Esophagus muscularis mucosa (tissue), 4 donors: ENCODE measurements around the gene INCA1. TPM values are rescaled to one million over a fixed set of nuclear protein-coding genes. Genes with fewer than 3 reads are reported as not detected.

Experiments
- DNase-seq: peaks from one replicate; pipeline ENCODE4 v3.0.0-alpha.2; 2017; ENCODE audit errors: extremely low spot score
- H3K27ac ChIP-seq, 4 donors: fragments of 200-600 bp; sonication (generic); replicated peaks in 1 of 4; 1 replicate in 3 of 4; 2 replicates in 1 of 4; pipeline ENCODE4 v1.5.1; 2016 to 2019; ENCODE audit warnings: mild to moderate bottlenecking in 1 of 4
- H3K27me3 ChIP-seq, 4 donors: fragments of 200-600 bp; sonication (generic); one replicate each; pipeline versions ENCODE4 v1.5.1 to v1.6.0; 2016 to 2019
- H3K36me3 ChIP-seq, 4 donors: fragments of 200-600 bp; sonication (generic); one replicate each; pipeline ENCODE4 v1.5.1; 2016 to 2019
- H3K4me1 ChIP-seq, 4 donors: fragments of 200-600 bp; sonication (generic); one replicate each; pipeline ENCODE4 v1.5.1; 2016 to 2019
- H3K4me3 ChIP-seq, 4 donors: fragments of 200-600 bp; sonication (generic); 1 replicate in 2 of 4; 2 replicates in 2 of 4; pipeline ENCODE4 v1.5.1; 2016 to 2019; ENCODE audit warnings: mild to moderate bottlenecking in 4 of 4, moderate library complexity in 1 of 4
- H3K9me3 ChIP-seq, 4 donors: fragments of 200-600 bp; sonication (generic); 1 replicate in 3 of 4; 2 replicates in 1 of 4; pipeline ENCODE4 v1.5.1; 2016 to 2019
- CTCF ChIP-seq, 3 experiments: fragments of 200-600 bp in 2 of 3; fragments of 450-650 bp in 1 of 3; sonication (generic) in 2 of 3; IDR thresholded peaks; one replicate each; pipeline ENCODE4 v1.5.1; 2017 to 2019; ENCODE audit warnings: antibody characterized with exemption in 3 of 3, mild to moderate bottlenecking in 2 of 3, moderate library complexity in 1 of 3
- EP300 ChIP-seq: sonication (generic); formaldehyde crosslinking; IDR thresholded peaks from one replicate; pipeline ENCODE4 v1.6.1; 2017; ENCODE audit warnings: antibody characterized with exemption
- POLR2A ChIP-seq: fragments of 450-650 bp; IDR thresholded peaks from one replicate; pipeline ENCODE4 v1.6.1; 2017; ENCODE audit warnings: antibody characterized with exemption, moderate library complexity, mild to moderate bottlenecking, low read depth
- POLR2AphosphoS5 ChIP-seq, 2 donors: sonication (generic); formaldehyde crosslinking; IDR thresholded peaks; one replicate each; pipeline ENCODE4 v1.6.1; 2017; ENCODE audit warnings: antibody characterized with exemption in 2 of 2
- WGBS: methylation state at CpG from one replicate; pipeline ENCODE4 v1.1.5; 2018; 5-methylcytosine and 5-hydroxymethylcytosine counted together
- intact Hi-C: fragments of 100-400 bp; cut with DNase I; formaldehyde crosslinking; loops from one replicate; pipeline ENCODE4 v1.15.1; 2023
- total RNA-seq, 4 donors: library from RNA; depleted of rRNA; stranded (reverse); fragments of >200 nt; gene quantifications; one replicate each; pipeline versions ENCODE4 v1.1.0 to v1.2.1, GENCODE V29; 2016

INCA1 gene
- total RNA-seq, 4 donors from 2014 or later, result 1.3 to 4.6 (median 3.0) TPM

GRCh38 chr17:4949321-4950074, 47.8 kb downstream of the INCA1 start:
- Histone ChIP-seq H3K4me1 (peaks cover 43 to 61% (median 56%) of the 10 kb centered on the region in 4 donors), H3K4me3 (peak overlapping the region; percentile 87 to 100 (median 100))
- intact Hi-C loops, result loop anchor here (2.0 kb wide), 1 partner anchor 17 kb away; the partner anchor contains the start of gene SPAG7

GRCh38 chr17:4948931-4949320, 48.4 kb downstream of the INCA1 start:
- H3K9me3 ChIP-seq, result peaks cover 0 to 2% (median 0%) of the 10 kb centered on the region in 4 donors

More at GRCh38 chr17:4949321-4950074, 47.8 kb downstream of the INCA1 start:
- Histone ChIP-seq H3K27ac (peak overlapping the region; percentile 94 to 100 (median 98)), H3K36me3 (peaks cover 5 to 30% (median 23%) of the 10 kb centered on the region in 4 donors), H3K27me3 (no peaks in the 10 kb centered on the region), H3K9me3 (peaks cover 0 to 2% (median 0%) of the 10 kb centered on the region in 4 donors)
- peak; percentile 94 for DNase-seq
- TF ChIP-seq CTCF (IDR thresholded peaks at IDR 0.05), result no peak
- no peak for TF ChIP-seq EP300
- no peak for TF ChIP-seq POLR2A
- peak in 1 of 2 donors; percentile 60 for TF ChIP-seq POLR2AphosphoS5 (IDR thresholded peaks at IDR 0.05)
- WGBS, result 1% methylated on average over 26 of the region's 75 CpGs

GRCh38 chr17:4948166-4948930, 49.0 kb downstream of the INCA1 start, which contains the start of gene PFN1:
PFN1 (minus strand) TSS chr17:4948530; CDS start chr17:4948394, 136 bp downstream.
- peaks cover 45 to 72% (median 68%) of the 10 kb centered on the region in 4 donors for H3K4me1 ChIP-seq
- intact Hi-C loops, result loop anchor here (2.0 kb wide), 1 partner anchor 18 kb away; the partner anchor contains the start of gene SPAG7
- WGBS, result 0% methylated on average over 12 of the region's 59 CpGs
- H3K27ac ChIP-seq, result peak within 1 kb of the TSS; percentile 94 to 100 (median 98)
- H3K4me3 ChIP-seq, result peak within 1 kb of the TSS; percentile 87 to 100 (median 100)
- peaks cover 0 to 2% (median 0%) of the 10 kb centered on the region in 4 donors for H3K9me3 ChIP-seq
- no peak for TF ChIP-seq EP300
- peak; percentile 89 for TF ChIP-seq POLR2A
- peak; percentile 28 to 94 for TF ChIP-seq POLR2AphosphoS5 (IDR thresholded peaks at IDR 0.05)
- no peak for TF ChIP-seq CTCF (IDR thresholded peaks at IDR 0.05)
- DNase-seq, result peak; percentile 99
- H3K27me3 ChIP-seq, result no peaks in the 10 kb centered on the region
- peaks cover 10 to 42% (median 34%) of the 10 kb centered on the region in 4 donors for H3K36me3 ChIP-seq

More at GRCh38 chr17:4948931-4949320, 48.4 kb downstream of the INCA1 start:
- Histone ChIP-seq H3K27ac (peak overlapping the region; percentile 94 to 100 (median 98)), H3K4me3 (peak overlapping the region; percentile 87 to 100 (median 100)), H3K4me1 (peaks cover 45 to 67% (median 62%) of the 10 kb centered on the region in 4 donors), H3K27me3 (no peaks in the 10 kb centered on the region), H3K36me3 (peaks cover 5 to 36% (median 29%) of the 10 kb centered on the region in 4 donors)
- DNase-seq, result peak; percentile 93
- intact Hi-C loops, result loop anchor here (2.0 kb wide), 1 partner anchor 18 kb away; the partner anchor contains the start of gene SPAG7
- TF ChIP-seq CTCF (IDR thresholded peaks at IDR 0.05), result no peak
- peak; percentile 8 for TF ChIP-seq POLR2A
- TF ChIP-seq EP300, result no peak
- peak; percentile 53 to 59 for TF ChIP-seq POLR2AphosphoS5 (IDR thresholded peaks at IDR 0.05)
- WGBS, result 2% methylated on average over 37 of the region's 40 CpGs

GRCh38 chr17:4947411-4948165, 49.7 kb downstream of the INCA1 start:
- DNase-seq, result no peak
- H3K36me3 ChIP-seq, result peaks cover 17 to 50% (median 42%) of the 10 kb centered on the region in 4 donors
- H3K27ac ChIP-seq, result peak overlapping the region; percentile 94 to 100 (median 98)
- peaks cover 45 to 80% (median 74%) of the 10 kb centered on the region in 4 donors for H3K4me1 ChIP-seq
- H3K9me3 ChIP-seq, result peaks cover 0 to 2% (median 0%) of the 10 kb centered on the region in 4 donors
- 0% methylated on average over 15 of the region's 56 CpGs for WGBS
- TF ChIP-seq POLR2AphosphoS5 (IDR thresholded peaks at IDR 0.05) (peak; percentile 33 to 52), CTCF (IDR thresholded peaks at IDR 0.05) (no peak)
- H3K4me3 ChIP-seq, result peak overlapping the region; percentile 87 to 100 (median 100)
- no peaks in the 10 kb centered on the region for H3K27me3 ChIP-seq
- intact Hi-C loops, result loop anchor here (2.0 kb wide), 1 partner anchor 19 kb away; the partner anchor contains the start of gene SPAG7
